Duodenal mucosa (tissue), 2 donors: Measurements from ENCODE around the gene DDX41.

Experiments used
- H3K27ac ChIP-seq: one replicate; pipeline ENCODE4 v1.7.0; 2013; ENCODE audit warnings: low read depth, low read length
- H3K27me3 ChIP-seq, 2 donors: one replicate each; pipeline ENCODE4 v1.7.0; 2013; ENCODE audit warnings: low read length in 2 of 2, control low read depth in 1 of 2; ENCODE audit not compliant: insufficient read depth in 2 of 2, control insufficient read depth in 1 of 2
- H3K36me3 ChIP-seq, 2 donors: one replicate each; pipeline ENCODE4 v1.7.0; 2013; ENCODE audit warnings: low read length in 2 of 2, control low read depth in 1 of 2; ENCODE audit not compliant: insufficient read depth in 2 of 2, control insufficient read depth in 1 of 2
- H3K4me1 ChIP-seq, 2 donors: one replicate each; pipeline ENCODE4 v1.7.0; 2013; ENCODE audit warnings: low read length in 2 of 2, control low read depth in 1 of 2; ENCODE audit not compliant: insufficient read depth in 2 of 2, control insufficient read depth in 1 of 2
- H3K4me3 ChIP-seq, 2 donors: one replicate each; pipeline ENCODE4 v1.7.0; 2013; ENCODE audit warnings: low read length in 2 of 2, low read depth in 1 of 2
- H3K9ac ChIP-seq, 2 donors: one replicate each; pipeline ENCODE4 v1.7.0; 2013; ENCODE audit warnings: low read length in 2 of 2, low read depth in 1 of 2
- H3K9me3 ChIP-seq, 2 donors: one replicate each; pipeline ENCODE4 v1.7.0; 2013; ENCODE audit warnings: low read length in 2 of 2, control low read depth in 1 of 2; ENCODE audit not compliant: control insufficient read depth in 1 of 2

The DDX41 gene

DNA sequence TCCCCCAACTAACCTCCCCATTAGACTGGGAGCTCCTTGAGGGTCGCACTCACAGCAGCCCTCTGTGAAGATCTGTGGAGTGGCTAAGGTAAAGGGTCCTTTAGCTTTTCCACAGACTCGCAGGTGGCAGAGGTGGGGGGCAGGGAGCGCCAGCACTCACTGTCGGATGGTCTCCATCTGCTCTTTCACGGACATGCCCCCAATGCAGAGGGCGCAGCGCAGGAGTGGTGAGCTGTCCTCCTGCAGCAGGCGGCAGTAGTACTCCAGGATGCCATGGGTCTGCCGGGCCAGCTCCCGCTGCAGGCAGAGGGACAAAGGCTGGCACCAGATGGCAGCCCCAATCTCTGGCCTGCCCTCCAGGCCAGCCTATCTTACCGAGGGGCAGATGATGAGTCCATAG, 2.2 kb downstream of the DDX41 start:
- no peaks in the 10 kb centered on the region for H3K27me3 ChIP-seq
- no peak overlapping the region for H3K9ac ChIP-seq
- H3K4me3 ChIP-seq = no peak overlapping the region
- H3K9me3 ChIP-seq = no peaks in the 10 kb centered on the region
- H3K36me3 ChIP-seq = peaks cover 33 to 57% of the 10 kb centered on the region in 2 donors
- H3K27ac ChIP-seq = no peak overlapping the region
- H3K4me1 ChIP-seq = peaks cover 17 to 39% of the 10 kb centered on the region in 2 donors

DNA sequence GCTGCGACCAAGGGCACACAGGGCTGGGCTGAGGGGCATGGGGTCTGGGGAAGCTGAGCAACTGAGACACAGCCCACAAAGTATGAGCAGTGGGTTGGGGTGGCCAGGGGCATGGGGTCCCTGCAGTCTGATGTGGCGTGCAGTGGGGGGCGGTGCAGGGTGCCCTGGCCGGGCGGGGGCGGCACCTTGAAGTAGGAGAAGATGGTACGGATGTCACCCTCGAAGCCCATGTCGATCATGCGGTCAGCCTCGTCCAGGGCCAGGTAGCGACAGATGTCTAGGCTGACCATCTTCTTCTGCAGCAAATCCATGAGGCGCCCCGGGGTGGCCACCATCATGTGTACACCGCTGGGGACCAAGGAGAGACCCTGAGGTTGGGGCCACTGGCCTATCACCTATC, 3.3 kb downstream of the DDX41 start:
- peaks cover 30 to 53% of the 10 kb centered on the region in 2 donors for H3K36me3 ChIP-seq
- H3K4me1 ChIP-seq = peaks cover 10 to 40% of the 10 kb centered on the region in 2 donors
- H3K9me3 ChIP-seq = no peaks in the 10 kb centered on the region
- H3K9ac ChIP-seq = no peak overlapping the region
- H3K27me3 ChIP-seq = no peaks in the 10 kb centered on the region
- H3K4me3 ChIP-seq = no peak overlapping the region
- no peak overlapping the region for H3K27ac ChIP-seq

DNA sequence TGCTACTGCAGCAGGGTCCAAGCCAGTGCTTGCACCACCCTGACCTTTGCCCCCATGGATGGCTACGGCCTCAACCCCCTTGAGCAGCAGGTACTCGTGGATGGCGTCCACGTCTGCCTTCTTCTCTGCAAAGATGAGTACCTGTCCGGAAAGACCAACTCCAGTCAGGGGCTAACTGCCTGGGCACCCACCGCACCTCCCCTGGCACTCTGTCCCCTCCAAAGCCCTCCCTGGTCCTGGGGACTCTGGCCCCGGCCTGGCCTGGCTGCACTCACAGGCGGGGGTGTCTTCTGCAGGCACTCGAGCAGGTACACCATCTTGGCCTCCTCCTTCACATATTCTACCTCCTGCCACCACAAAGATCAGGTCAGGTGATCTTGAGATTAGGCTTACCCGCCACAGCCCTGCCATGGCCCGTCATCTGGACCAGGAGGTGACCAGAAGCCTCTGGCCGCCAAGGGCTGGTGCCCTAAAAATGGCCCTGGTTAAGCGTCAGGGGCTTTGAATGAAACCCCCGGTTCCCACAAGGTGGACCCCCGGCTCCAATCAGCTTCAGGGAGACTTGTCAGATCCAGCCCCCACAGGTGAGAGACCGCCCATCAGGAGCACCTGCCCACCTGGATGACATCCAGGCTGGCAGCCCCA, 3.9 kb downstream of the DDX41 start:
- no peaks in the 10 kb centered on the region for H3K27me3 ChIP-seq
- no peak overlapping the region for H3K4me3 ChIP-seq
- no peaks in the 10 kb centered on the region for H3K9me3 ChIP-seq
- peaks cover 10 to 40% of the 10 kb centered on the region in 2 donors for H3K4me1 ChIP-seq
- H3K9ac ChIP-seq = no peak overlapping the region
- peaks cover 30 to 53% of the 10 kb centered on the region in 2 donors for H3K36me3 ChIP-seq
- no peak overlapping the region for H3K27ac ChIP-seq

DNA sequence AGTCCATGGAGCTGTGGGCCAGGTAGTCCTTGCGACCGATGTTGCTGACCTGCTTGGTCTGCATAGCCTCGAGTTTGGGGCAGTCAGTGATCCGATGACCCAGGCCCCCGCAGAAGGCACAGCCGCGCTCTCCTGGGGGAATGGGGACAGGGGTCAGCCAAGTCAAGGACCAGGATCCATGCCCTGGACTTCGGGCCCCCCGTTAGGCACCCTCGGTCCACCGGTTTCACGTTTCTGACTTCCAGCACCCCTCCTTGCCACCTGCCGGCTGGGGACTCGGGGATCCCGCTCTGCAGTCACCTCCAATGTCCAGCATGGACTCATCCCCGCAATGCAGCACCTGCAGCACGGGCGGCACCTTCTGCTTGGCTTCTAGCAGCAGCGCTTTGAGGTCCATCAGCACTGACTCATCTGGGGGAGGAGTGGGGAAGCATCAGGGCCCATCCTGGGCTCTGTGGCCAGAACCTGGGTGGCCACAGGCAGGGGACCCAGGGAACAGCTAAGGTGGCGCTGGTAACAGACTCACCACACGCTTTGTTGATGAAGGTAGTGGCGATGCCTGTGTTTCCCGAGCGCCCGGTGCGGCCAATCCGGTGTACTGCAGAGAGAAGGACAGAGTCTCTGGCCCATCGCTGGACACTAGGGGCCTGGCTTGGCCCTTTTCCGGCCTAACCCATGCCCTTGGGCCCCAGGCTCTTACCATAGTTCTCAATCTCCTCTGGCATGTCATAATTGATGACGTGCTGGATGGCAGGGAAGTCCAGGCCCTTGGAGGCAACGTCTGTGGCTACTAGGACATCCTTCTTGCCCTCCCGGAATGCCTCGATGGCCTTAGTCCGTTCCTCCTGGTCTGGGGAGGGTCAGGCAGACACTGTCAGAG, 4.7 kb downstream of the DDX41 start:
- Histone ChIP-seq H3K36me3 (peaks cover 30 to 53% of the 10 kb centered on the region in 2 donors), H3K4me1 (peaks cover 10 to 35% of the 10 kb centered on the region in 2 donors), H3K27ac (no peak overlapping the region)

GRCh38 chr5:177511181-177511580, 5.6 kb downstream of the DDX41 start:
- peaks cover 30 to 53% of the 10 kb centered on the region in 2 donors for H3K36me3 ChIP-seq

More for the DNA sequence above, 4.7 kb downstream of the DDX41 start:
- no peaks in the 10 kb centered on the region for H3K27me3 ChIP-seq
- H3K9ac ChIP-seq = no peak overlapping the region
- H3K9me3 ChIP-seq = no peaks in the 10 kb centered on the region
- no peak overlapping the region for H3K4me3 ChIP-seq

GRCh38 chr5:177510567-177511053, 6.2 kb downstream of the DDX41 start:
- no peaks in the 10 kb centered on the region for H3K27me3 ChIP-seq
- H3K9me3 ChIP-seq = no peaks in the 10 kb centered on the region
- H3K27ac ChIP-seq = no peak overlapping the region
- H3K9ac ChIP-seq = no peak overlapping the region
- H3K4me1 ChIP-seq = peaks cover 3 to 26% of the 10 kb centered on the region in 2 donors
- peak overlapping the region in 1 of 2 donors; percentile 12 for H3K4me3 ChIP-seq
- H3K36me3 ChIP-seq = peaks cover 28 to 50% of the 10 kb centered on the region in 2 donors

More at GRCh38 chr5:177511181-177511580, 5.6 kb downstream of the DDX41 start:
- no peak overlapping the region for H3K27ac ChIP-seq
- H3K9ac ChIP-seq = no peak overlapping the region
- H3K4me3 ChIP-seq = no peak overlapping the region
- H3K27me3 ChIP-seq = no peaks in the 10 kb centered on the region
- peaks cover 9 to 32% of the 10 kb centered on the region in 2 donors for H3K4me1 ChIP-seq
- no peaks in the 10 kb centered on the region for H3K9me3 ChIP-seq

DNA sequence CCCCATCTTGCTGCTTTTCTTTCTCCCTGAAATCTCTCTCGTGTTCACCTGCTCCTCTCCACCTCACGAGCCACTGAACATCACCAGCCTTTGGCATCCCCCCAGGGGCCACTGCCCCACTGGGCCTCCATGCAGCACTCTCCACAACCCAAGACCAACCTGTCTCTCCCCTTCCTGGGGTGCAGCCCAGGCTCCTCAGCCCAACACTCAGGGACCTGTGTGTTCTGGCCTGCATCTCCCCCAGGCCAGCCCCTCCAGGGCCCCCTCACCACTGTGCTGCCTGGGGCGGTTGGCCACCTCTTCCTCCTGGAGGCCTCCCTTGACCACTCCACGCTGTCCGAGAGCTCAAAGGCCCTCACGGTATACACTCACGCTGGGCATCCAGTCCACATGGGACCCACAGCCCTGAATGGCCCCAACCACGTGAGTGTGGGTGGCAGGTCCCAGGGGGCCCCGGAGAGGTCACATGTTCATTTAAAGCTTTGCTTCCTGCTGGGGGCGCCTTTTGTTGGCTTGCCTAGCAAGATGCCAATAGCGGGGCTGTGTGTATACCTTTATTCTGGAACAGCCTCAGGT, 6.7 kb downstream of the DDX41 start:
- Histone ChIP-seq H3K36me3 (peaks cover 25 to 45% of the 10 kb centered on the region in 2 donors), H3K4me3 (peak overlapping the region in 1 of 2 donors; percentile 12), H3K9ac (no peak overlapping the region), H3K27me3 (no peaks in the 10 kb centered on the region), H3K9me3 (no peaks in the 10 kb centered on the region), H3K27ac (no peak overlapping the region), H3K4me1 (peaks cover 0 to 21% of the 10 kb centered on the region in 2 donors)

DNA sequence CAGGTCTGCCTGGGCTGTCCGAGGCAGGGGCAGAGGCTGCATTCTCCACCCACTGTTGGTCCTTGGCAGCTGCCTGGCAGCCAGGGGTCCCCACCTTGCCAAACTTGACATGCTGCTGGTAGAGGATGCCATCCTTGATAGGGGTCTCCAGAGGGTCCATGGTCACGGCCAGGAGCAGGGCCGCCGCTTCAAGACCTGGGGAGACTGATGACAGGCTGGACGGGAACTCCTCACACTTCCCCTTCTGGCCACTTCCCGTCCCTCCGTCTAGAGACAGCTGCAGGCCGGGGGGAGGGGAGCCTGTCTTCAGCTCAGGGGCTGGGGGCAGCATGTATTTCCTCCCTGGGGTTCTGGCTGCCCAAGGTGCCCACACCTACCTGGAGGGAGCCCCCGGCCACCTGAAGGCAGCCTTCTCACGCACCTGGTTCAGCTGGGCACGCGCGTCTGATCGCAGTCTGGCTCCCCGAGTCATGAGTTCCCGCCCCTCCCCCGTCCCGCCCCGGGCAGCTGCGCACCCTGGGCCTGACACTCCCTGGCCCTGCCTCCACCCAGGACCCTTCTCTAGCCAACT, 7.3 kb downstream of the DDX41 start, which contains the start of gene DOK3:
DOK3 (minus strand) TSS at position 446 of the 571 bp plus-strand sequence; CDS start at position 160, 286 bp downstream.
- H3K4me3 ChIP-seq = peak within 1 kb of the TSS; percentile 59 to 68

GRCh38 chr5:177508837-177509236, 7.9 kb downstream of the DDX41 start:
- peaks cover 25 to 33% of the 10 kb centered on the region in 2 donors for H3K36me3 ChIP-seq
- no peaks in the 10 kb centered on the region for H3K9me3 ChIP-seq
- H3K9ac ChIP-seq = peak overlapping the region; percentile 25 to 58
- peaks cover 0 to 16% of the 10 kb centered on the region in 2 donors for H3K4me1 ChIP-seq
- no peaks in the 10 kb centered on the region for H3K27me3 ChIP-seq
- H3K4me3 ChIP-seq = peak overlapping the region; percentile 59 to 68
- H3K27ac ChIP-seq = no peak overlapping the region

More for the DNA sequence above, 7.3 kb downstream of the DDX41 start, which contains the start of gene DOK3:
- H3K4me1 ChIP-seq = peaks cover 0 to 16% of the 10 kb centered on the region in 2 donors
- no peaks in the 10 kb centered on the region for H3K27me3 ChIP-seq
- peaks cover 25 to 39% of the 10 kb centered on the region in 2 donors for H3K36me3 ChIP-seq
- H3K9me3 ChIP-seq = no peaks in the 10 kb centered on the region
- no peak within 1 kb of the TSS for H3K27ac ChIP-seq
- peak within 1 kb of the TSS; percentile 25 to 58 for H3K9ac ChIP-seq
